IMR-90 (cell line): ENCODE results near the gene MAZ. TPM values are rescaled to one million over a fixed set of nuclear protein-coding genes. Genes with fewer than 3 reads are reported as not detected.

ENCODE experiments used
- ATAC-seq: fragments of 200-7000 bp; cut with Tn5 transposase; 2 replicates; pipeline ENCODE4 v1.9.1; 2020; ENCODE audit warnings: low read depth, mild to moderate bottlenecking, moderate library complexity
- BruUV-seq: library from RNA; stranded (reverse); fragments of 400-500 nt; replicated peaks from 2 replicates; lab custom pipeline; 2021; lab: Mats Ljungman, UMichigan
- CTCF ChIA-PET: fragments of 300-600 bp; formaldehyde crosslinking; extraction: SDS; loops from one replicate; lab custom pipeline; 2021; ENCODE audit warnings: antibody characterized with exemption; lab: Yijun Ruan, JAX
- POLR2A ChIA-PET: fragments of 300-600 bp; sonication (Branson Sonifier 250); formaldehyde crosslinking; loops from one replicate; lab custom pipeline; 2022; ENCODE audit warnings: antibody characterized with exemption; ENCODE audit not compliant: unreplicated experiment; lab: Charles Lee
- DNase-seq: peaks from one replicate; pipeline ENCODE4 v3.0.0; 2013
- H2AFZ ChIP-seq: replicated peaks from 2 replicates; pipeline ENCODE3; 2013; ENCODE audit warnings: low read length, mild to moderate bottlenecking; ENCODE audit not compliant: poor library complexity
- H2AK5ac ChIP-seq: 2 replicates; pipeline ENCODE4 v1.6.1; 2013; ENCODE audit warnings: low read depth, low read length, inconsistent platforms
- H2AK9ac ChIP-seq: replicated peaks from 2 replicates; pipeline ENCODE3; 2013; ENCODE audit warnings: mild to moderate bottlenecking, low read depth, low read length, moderate library complexity; ENCODE audit not compliant: poor library complexity
- H2BK120ac ChIP-seq: 2 replicates; pipeline ENCODE4 v1.6.1; 2013; ENCODE audit warnings: low read depth, low read length, inconsistent platforms
- H2BK15ac ChIP-seq: 3 replicates; pipeline ENCODE4 v1.6.1; 2013; ENCODE audit warnings: low read depth, low read length, inconsistent platforms
- H2BK20ac ChIP-seq: 2 replicates; pipeline ENCODE4 v1.6.1; 2013; ENCODE audit warnings: low read depth, mild to moderate bottlenecking, inconsistent platforms, low read length, moderate library complexity
- H2BK5ac ChIP-seq: 2 replicates; pipeline ENCODE4 v1.6.1; 2013; ENCODE audit warnings: mild to moderate bottlenecking, low read depth, low read length, inconsistent platforms; ENCODE audit not compliant: poor library complexity, severe bottlenecking
- H3K14ac ChIP-seq: replicated peaks from 2 replicates; pipeline ENCODE4 v1.6.1; 2013; ENCODE audit warnings: low read depth, low read length, inconsistent platforms
- H3K18ac ChIP-seq: 2 replicates; pipeline ENCODE4 v1.6.1; 2013; ENCODE audit warnings: low read depth, low read length, control low read depth
- H3K23ac ChIP-seq: 2 replicates; pipeline ENCODE4 v1.6.1; 2013; ENCODE audit warnings: low read depth, low read length, inconsistent platforms
- H3K27ac ChIP-seq: 2 replicates; pipeline ENCODE4 v1.5.1; 2013; ENCODE audit warnings: mild to moderate bottlenecking, control low read depth, low read length; ENCODE audit not compliant: insufficient read depth
- H3K27me3 ChIP-seq: 2 replicates; pipeline ENCODE4 v1.6.1; 2013; ENCODE audit warnings: low read length; ENCODE audit not compliant: control insufficient read depth, insufficient read depth
- H3K36me3 ChIP-seq: 2 replicates; pipeline ENCODE4 v1.6.1; 2013; ENCODE audit warnings: low read length, mixed read lengths; ENCODE audit not compliant: control insufficient read depth, insufficient read depth
- H3K4ac ChIP-seq: 2 replicates; pipeline ENCODE4 v1.6.1; 2013; ENCODE audit warnings: low read depth, low read length, inconsistent platforms
- H3K4me1 ChIP-seq: 2 replicates; pipeline ENCODE4 v1.6.1; 2013; ENCODE audit warnings: low read length, mixed read lengths; ENCODE audit not compliant: control insufficient read depth, insufficient read depth
- H3K4me2 ChIP-seq: 2 replicates; pipeline ENCODE4 v1.6.1; 2013; ENCODE audit warnings: low read depth, mild to moderate bottlenecking, control low read depth, low read length, moderate library complexity
- H3K4me3 ChIP-seq: 2 replicates; pipeline ENCODE4 v1.5.1; 2013; ENCODE audit warnings: low read depth, mild to moderate bottlenecking, control low read depth, low read length, moderate library complexity; ENCODE audit not compliant: insufficient read depth
- H3K56ac ChIP-seq: 2 replicates; pipeline ENCODE4 v1.6.1; 2013; ENCODE audit warnings: low read length, inconsistent platforms; ENCODE audit not compliant: insufficient read depth; ENCODE audit errors: extremely low read depth
- H3K79me1 ChIP-seq, 2 experiments: 2 replicates each; pipeline ENCODE4 v1.6.1; 2013; ENCODE audit warnings: low read length in 2 of 2, inconsistent platforms in 1 of 2, low read depth in 1 of 2
- H3K9ac ChIP-seq: 2 replicates; pipeline ENCODE4 v1.6.1; 2013; ENCODE audit warnings: low read depth, low read length, control low read depth
- H3K9me1 ChIP-seq: 2 replicates; pipeline ENCODE4 v1.6.1; 2013; ENCODE audit warnings: low read length, inconsistent platforms; ENCODE audit not compliant: insufficient read depth
- H3K9me3 ChIP-seq: 2 replicates; pipeline ENCODE4 v1.6.1; 2013; ENCODE audit warnings: low read length; ENCODE audit not compliant: control insufficient read depth, insufficient read depth
- H4K20me1 ChIP-seq: 2 replicates; pipeline ENCODE4 v1.6.1; 2013; ENCODE audit warnings: low read length, inconsistent platforms; ENCODE audit not compliant: insufficient read depth
- H4K5ac ChIP-seq: 2 replicates; pipeline ENCODE4 v1.6.1; 2013; ENCODE audit warnings: mild to moderate bottlenecking, low read depth, low read length, control low read depth
- H4K8ac ChIP-seq, 2 experiments: 2 replicates each; pipeline ENCODE4 v1.6.1; 2013; ENCODE audit warnings: low read depth in 2 of 2, low read length in 2 of 2, control low read depth in 1 of 2, inconsistent platforms in 1 of 2
- H4K91ac ChIP-seq: 2 replicates; pipeline ENCODE4 v1.6.1; 2013; ENCODE audit warnings: low read depth, low read length, inconsistent platforms; ENCODE audit not compliant: insufficient read depth
- BHLHE40 ChIP-seq: fragments of 150-350 bp; IDR thresholded peaks from 2 replicates; pipeline ENCODE4 v1.6.1; 2016; ENCODE audit warnings: mild to moderate bottlenecking, low read depth, low read length
- CEBPB ChIP-seq: IDR thresholded peaks from 2 replicates; pipeline ENCODE4 v1.6.1; 2012; ENCODE audit warnings: low read depth, low read length, improper control_type of control experiment
- CHD1 ChIP-seq: IDR thresholded peaks from 2 replicates; pipeline ENCODE4 v1.6.1; 2012; ENCODE audit warnings: low read depth, low read length, improper control_type of control experiment
- MAZ ChIP-seq: IDR thresholded peaks from 2 replicates; pipeline ENCODE4 v1.6.1; 2012; ENCODE audit warnings: low read depth, mild to moderate bottlenecking, low read length, improper control_type of control experiment, moderate library complexity, borderline replicate concordance
- NFE2L2 ChIP-seq: fragments of 150-350 bp; IDR thresholded peaks from 2 replicates; pipeline ENCODE4 v1.6.1; 2016; ENCODE audit warnings: low read depth, mild to moderate bottlenecking, low read length
- RCOR1 ChIP-seq: IDR thresholded peaks from 2 replicates; pipeline ENCODE4 v1.6.1; 2012; ENCODE audit warnings: mild to moderate bottlenecking, low read length, improper control_type of control experiment; ENCODE audit not compliant: insufficient replicate concordance
- WGBS, 2 experiments: methylation state at CpG; one replicate each; pipeline versions ENCODE4 v1.1.5 to v1.1.7; 2013; ENCODE audit warnings: missing lambda C conversion rate in 2 of 2; ENCODE audit not compliant: insufficient read length in 1 of 2; ENCODE audit errors: extremely low coverage in 2 of 2; 5-methylcytosine and 5-hydroxymethylcytosine counted together
- dilution Hi-C: fragments of 300-500 bp; cut with HindIII; formaldehyde crosslinking; loops from one replicate; pipeline ENCODE4 v1.14.3; 2018; ENCODE audit warnings: low sequenced_read_pairs; ENCODE audit not compliant: unreplicated experiment
- in situ Hi-C: fragments of 300-500 bp; cut with MboI; formaldehyde crosslinking; loops from 3 replicates; pipeline ENCODE4 v1.14.3; 2019; ENCODE audit warnings: low sequenced_read_pairs, inconsistent platforms, mixed read lengths
- intact Hi-C: fragments of 100-400 bp; cut with micrococcal nuclease; formaldehyde crosslinking; loops from 2 replicates; pipeline ENCODE4 v1.10.0; 2022
- polyA plus RNA-seq, 3 experiments: library from polyadenylated mRNA; depleted of rRNA; stranded (reverse); fragments of >200 nt; gene quantifications; 2 replicates each; pipeline ENCODE4 v1.2.3, GENCODE V29; 2012; ENCODE audit warnings: low replicate concordance in 1 of 3
- total RNA-seq: library from RNA; depleted of rRNA; stranded (reverse); fragments of >200 nt; gene quantifications from 2 replicates; pipeline ENCODE4 v1.2.3, GENCODE V29; 2012

MAZ gene
- total and polyA plus RNA-seq, 2 of the 4 experiments (the other 2 are of a cell fraction), result 113 to 138 TPM

DNA sequence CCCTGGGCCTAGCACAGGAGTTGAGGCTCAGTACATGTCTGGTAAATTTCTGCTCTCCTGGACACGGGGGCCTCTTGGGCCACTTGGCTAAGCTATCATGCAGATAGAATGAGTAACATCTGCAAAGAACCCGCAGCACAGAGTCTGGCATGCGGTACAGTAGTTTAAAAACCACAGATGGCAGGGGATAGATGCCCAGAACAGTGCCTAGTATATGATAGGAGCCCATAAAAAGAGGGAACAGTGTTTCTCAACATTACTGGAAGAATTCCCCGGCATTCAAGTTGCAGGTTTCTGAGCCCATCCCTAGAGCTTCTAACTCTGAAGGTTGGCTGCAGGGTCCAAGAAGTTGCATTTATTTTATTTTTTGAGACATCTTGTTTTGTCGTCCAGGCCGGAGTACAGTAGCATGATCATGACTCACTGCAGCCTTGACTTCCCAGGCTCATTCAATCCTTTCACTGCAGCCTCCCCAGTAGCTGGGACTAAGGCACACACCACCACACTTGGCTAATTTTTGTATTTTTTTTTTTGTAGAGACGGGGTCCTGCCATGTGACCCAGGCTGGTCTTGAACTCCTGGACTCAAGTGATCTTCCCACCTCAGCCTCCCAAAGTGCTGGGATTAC lies 50.9 kb downstream of the MAZ start:
- ChIA-PET POLR2A (interaction anchor here (0.7 kb wide), 1 partner anchor 22 kb away, joined by 7 read pairs; no protein-coding TSS in a partner anchor), CTCF (interaction anchor here (1.9 kb wide), 1 partner anchor 9 kb away, joined by 6 read pairs; no protein-coding TSS in a partner anchor)
- no peak overlapping the region for H3K4me2 ChIP-seq

More for the DNA sequence above, 50.9 kb downstream of the MAZ start:
- ATAC-seq, result peak; percentile 67
- no peak overlapping the region for H2BK20ac ChIP-seq
- H3K9ac ChIP-seq, result no peak overlapping the region
- intact Hi-C loops (no loop called here), dilution Hi-C loops (no loop called here), in situ Hi-C loops (no loop called here)
- peaks cover 22% of the 10 kb centered on the region for H3K36me3 ChIP-seq
- no peaks in the 10 kb centered on the region for H3K27me3 ChIP-seq
- H4K8ac ChIP-seq, result no peak overlapping the region
- H3K18ac ChIP-seq, result no peak overlapping the region
- no peak overlapping the region for H4K5ac ChIP-seq
- H3K9me1 ChIP-seq, result peaks cover 12% of the 10 kb centered on the region
- H2BK120ac ChIP-seq, result no peak overlapping the region
- H3K56ac ChIP-seq, result no peak overlapping the region
- no peaks in the 10 kb centered on the region for H4K20me1 ChIP-seq
- DNase-seq, result peak; percentile 46
- no peak for TF ChIP-seq CEBPB
- TF ChIP-seq MAZ, result no peak
- no peak for TF ChIP-seq CHD1
- no peak for TF ChIP-seq RCOR1
- TF ChIP-seq BHLHE40, result no peak
- TF ChIP-seq NFE2L2, result no peak
- H3K4me3 ChIP-seq, result no peak overlapping the region
- WGBS, 2 experiments, result 66% methylated on average over 3 of the region's 7 CpGs; no CpG with 5 or more reads in 1 of the 2 experiments
- no peak overlapping the region for H3K4ac ChIP-seq
- H3K9me3 ChIP-seq, result no peaks in the 10 kb centered on the region
- H3K4me1 ChIP-seq, result peaks cover 4% of the 10 kb centered on the region; the same call in 1 of the 2 replicates
- H2BK5ac ChIP-seq, result no peak overlapping the region
- no peak overlapping the region for H2AFZ ChIP-seq
- H2AK5ac ChIP-seq, result no peak overlapping the region
- no peak overlapping the region for H3K23ac ChIP-seq
- no peak overlapping the region for H2BK15ac ChIP-seq
- peaks cover 7 to 24% of the 10 kb centered on the region in 2 experiments; a peak in 3 of 4 replicates for H3K79me1 ChIP-seq
- H3K14ac ChIP-seq, result no peak overlapping the region
- no TSS peak for BruUV-seq
- no peak overlapping the region for H4K91ac ChIP-seq
- no peak overlapping the region for H3K27ac ChIP-seq
- H2AK9ac ChIP-seq, result no peak overlapping the region
